HG02798 (cell line): ENCODE results near the gene CD2BP2.
"Not testable (repeated sequence)": the region's sequence is repeated elsewhere in the genome, so short reads cannot be mapped to it uniquely, and the experiment has no call there.

Experiments
- ATAC-seq: cut with Tn5 transposase; IDR thresholded peaks from one replicate; pipeline ENCODE4 v1.9.1; 2021; ENCODE audit warnings: mild to moderate bottlenecking; ENCODE audit not compliant: unreplicated experiment, poor library complexity

Gene CD2BP2

GRCh38 chr16:30355144-30355953, at the start of gene CD2BP2:
TSS of gene CD2BP2 (minus strand) at chr16:30355308. CDS start at chr16:30354681, 627 bp downstream.
- ATAC-seq: peak; percentile 74

- ATAC-seq: no peak
These were observed 46.8 kb upstream of the CD2BP2 start for GRCh38 chr16:30401768-30402425.

GRCh38 chr16:30399435-30400186, 44.5 kb upstream of the CD2BP2 start:
- ATAC-seq: no peak

- no peak for ATAC-seq
These were observed 43.7 kb upstream of the CD2BP2 start for GRCh38 chr16:30398661-30399434.

- ATAC-seq: no peak
These were observed 42.9 kb upstream of the CD2BP2 start for GRCh38 chr16:30397776-30398660.

GRCh38 chr16:30397056-30397455, 41.9 kb upstream of the CD2BP2 start:
- no peak for ATAC-seq

GRCh38 chr16:30396627-30397026, 41.5 kb upstream of the CD2BP2 start:
- not testable (repeated sequence) for ATAC-seq

- no peak for ATAC-seq
These were observed 41.0 kb upstream of the CD2BP2 start for GRCh38 chr16:30395992-30396585.

- peak; percentile 78 for ATAC-seq
These were observed 40.3 kb upstream of the CD2BP2 start, which contains the start of gene ZNF48 for GRCh38 chr16:30395155-30395991. TSS of gene ZNF48 (plus strand) at chr16:30395420. CDS start at chr16:30395795, 375 bp downstream.

GRCh38 chr16:30394592-30395154, 39.6 kb upstream of the CD2BP2 start:
- ATAC-seq: no peak

GRCh38 chr16:30383521-30383920, 28.4 kb upstream of the CD2BP2 start:
- ATAC-seq: no peak

GRCh38 chr16:30382111-30382881, 27.2 kb upstream of the CD2BP2 start, which contains the start of gene SEPTIN1:
TSS of gene SEPTIN1 (minus strand) at chr16:30382561. CDS start at chr16:30382542, 19 bp downstream.
- no peak for ATAC-seq

- no peak for ATAC-seq
These were observed 26.4 kb upstream of the CD2BP2 start for GRCh38 chr16:30381291-30382041.

GRCh38 chr16:30380803-30381208, 25.7 kb upstream of the CD2BP2 start:
- ATAC-seq: no peak

- no peak for ATAC-seq
These were observed 25.1 kb upstream of the CD2BP2 start for GRCh38 chr16:30380072-30380802.
